GM18909 (cell line): ENCODE results near the gene CBFA2T3.
"Not testable (repeated sequence)": the region's sequence is repeated elsewhere in the genome, so short reads cannot be mapped to it uniquely, and the experiment has no call there.

ENCODE experiments used
- ATAC-seq: cut with Tn5 transposase; IDR thresholded peaks from one replicate; pipeline ENCODE4 v1.9.1; 2021; ENCODE audit warnings: mild to moderate bottlenecking; ENCODE audit not compliant: unreplicated experiment, poor library complexity

Gene CBFA2T3

DNA sequence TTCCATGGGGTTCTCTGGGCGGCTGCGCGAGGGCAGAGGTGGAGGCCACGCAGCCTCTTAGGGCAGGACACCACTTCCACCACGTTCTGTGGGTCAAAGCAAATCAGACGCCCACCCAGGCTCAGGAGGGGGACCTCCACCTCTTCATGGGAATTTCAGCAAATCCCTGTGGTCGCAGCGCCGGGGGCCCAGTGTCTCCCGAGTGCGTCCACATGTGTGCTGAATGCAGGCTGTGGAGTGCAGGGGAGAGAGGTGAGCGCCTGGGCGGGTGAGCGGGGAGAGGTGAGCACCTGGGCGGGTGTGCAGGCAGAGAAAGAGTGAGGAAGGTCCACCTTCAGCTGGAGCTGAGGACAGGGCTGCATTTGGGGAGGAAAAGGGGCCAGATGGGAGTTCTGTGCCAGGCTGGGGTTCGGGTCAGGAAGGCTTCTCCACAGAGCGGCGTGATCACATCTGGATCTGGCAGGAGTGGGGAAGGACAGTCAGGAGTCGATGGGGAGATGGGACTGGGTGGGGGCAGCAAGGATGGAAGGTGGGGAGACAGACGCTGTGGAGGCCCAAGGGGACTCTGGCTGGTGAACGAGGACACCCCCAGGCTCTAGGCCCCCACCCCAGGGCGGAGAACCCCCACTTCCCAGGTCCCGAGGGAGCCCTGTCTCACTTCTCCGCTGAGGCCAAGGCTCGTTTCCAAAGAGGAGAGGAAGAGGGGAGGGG lies 36.8 kb upstream of the CBFA2T3 start:
- no peak for ATAC-seq

DNA sequence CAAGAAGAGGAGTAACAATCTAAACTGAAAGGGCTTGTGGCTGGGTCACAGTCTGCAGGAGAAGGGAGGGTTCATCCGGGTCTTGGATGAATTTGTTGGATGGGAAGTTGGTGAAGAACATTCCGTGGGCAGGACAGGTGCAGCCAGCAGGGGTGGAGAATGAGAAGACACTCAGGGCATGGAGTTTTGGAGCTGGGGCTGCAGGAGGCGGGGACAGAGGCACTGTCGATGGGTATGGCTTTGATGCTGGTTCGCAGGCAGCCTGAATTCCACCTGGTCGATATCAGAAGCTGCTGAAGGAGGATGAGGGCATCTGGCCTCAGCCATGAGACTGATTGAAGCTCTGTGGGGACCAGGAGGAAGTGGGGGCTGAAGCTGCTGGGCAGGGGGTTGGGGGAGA lies 36.1 kb upstream of the CBFA2T3 start:
- ATAC-seq = no peak

DNA sequence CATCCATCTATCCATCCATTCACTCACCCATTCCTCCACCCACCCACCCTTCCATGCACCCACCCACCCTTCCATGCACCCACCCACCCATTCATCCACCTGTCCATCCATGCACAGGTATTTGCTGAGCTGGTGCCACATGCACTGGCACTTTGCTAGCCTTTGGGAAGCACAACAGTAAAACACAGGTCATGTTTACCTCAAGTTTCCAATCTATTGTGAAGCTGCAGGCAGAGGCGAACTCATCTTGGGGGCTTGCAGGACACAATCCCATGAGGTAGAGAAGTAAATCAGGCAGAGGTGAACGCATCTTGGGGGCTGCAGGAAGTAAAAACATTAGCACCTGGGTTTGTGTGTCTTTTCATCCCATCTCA lies 35.6 kb upstream of the CBFA2T3 start:
- ATAC-seq = no peak

DNA sequence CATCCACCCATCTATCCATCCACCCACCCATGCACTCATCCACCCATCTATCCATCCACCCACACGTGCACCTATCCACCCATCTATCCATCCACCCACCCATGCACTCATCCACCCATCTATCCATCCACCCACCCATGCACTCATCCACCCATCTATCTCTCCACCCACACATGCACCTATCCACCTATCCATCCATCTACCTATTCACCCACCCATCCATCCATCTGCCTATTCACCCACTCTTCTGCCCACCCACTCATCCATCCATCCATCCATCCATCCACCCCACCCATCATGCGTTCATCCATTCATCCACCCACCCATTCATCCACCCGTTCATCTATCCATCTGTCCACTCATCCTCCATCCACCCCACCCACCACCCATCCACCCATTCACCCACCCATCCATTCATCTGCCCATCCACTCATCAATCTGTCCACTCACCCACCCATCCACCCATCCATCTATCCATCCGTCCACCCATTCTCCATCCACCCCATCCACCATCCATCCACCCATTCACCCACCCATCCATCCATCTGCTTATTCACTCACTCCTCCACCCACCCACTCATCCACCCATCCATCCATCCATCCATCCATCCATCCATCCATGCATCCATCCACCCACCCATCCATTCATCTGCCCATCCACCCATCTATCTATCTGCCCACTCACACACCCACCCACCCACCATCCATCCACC lies 35.1 kb upstream of the CBFA2T3 start:
- ATAC-seq = no peak

DNA sequence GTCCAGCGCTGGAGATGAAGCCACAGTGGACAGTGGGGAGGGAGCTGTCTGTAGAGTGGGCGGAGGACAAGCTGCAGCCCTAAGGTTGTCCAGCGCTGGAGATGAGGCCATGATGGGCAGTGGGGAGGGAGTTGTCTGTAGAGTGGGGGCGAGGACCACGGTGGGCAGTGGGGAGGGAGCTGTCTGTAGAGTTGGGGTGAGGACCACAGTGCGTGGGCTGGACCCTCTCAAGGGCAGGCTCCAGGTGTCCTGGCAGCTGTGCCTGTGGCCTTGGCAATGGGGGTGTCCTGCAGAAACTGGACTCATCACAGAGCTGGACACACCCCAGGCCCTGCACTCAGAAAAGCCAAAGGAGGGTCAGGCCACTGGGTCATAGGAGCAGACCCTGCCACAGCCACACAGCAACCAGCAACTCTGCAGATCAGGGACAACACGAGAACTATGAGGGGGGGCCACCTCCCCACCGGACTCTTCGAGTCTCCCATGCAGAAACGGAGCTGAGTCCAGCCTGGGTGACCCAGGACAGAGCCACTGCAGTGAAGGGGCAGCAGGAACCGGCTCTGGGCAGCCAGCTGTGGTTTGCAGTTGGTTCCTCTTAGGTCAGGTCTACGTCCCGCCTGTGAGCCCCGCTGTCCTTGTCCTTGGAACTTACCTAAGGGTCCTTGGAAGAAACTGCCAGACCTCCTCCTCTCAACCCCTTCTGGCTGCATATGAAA lies 33.4 kb upstream of the CBFA2T3 start:
- no peak for ATAC-seq

DNA sequence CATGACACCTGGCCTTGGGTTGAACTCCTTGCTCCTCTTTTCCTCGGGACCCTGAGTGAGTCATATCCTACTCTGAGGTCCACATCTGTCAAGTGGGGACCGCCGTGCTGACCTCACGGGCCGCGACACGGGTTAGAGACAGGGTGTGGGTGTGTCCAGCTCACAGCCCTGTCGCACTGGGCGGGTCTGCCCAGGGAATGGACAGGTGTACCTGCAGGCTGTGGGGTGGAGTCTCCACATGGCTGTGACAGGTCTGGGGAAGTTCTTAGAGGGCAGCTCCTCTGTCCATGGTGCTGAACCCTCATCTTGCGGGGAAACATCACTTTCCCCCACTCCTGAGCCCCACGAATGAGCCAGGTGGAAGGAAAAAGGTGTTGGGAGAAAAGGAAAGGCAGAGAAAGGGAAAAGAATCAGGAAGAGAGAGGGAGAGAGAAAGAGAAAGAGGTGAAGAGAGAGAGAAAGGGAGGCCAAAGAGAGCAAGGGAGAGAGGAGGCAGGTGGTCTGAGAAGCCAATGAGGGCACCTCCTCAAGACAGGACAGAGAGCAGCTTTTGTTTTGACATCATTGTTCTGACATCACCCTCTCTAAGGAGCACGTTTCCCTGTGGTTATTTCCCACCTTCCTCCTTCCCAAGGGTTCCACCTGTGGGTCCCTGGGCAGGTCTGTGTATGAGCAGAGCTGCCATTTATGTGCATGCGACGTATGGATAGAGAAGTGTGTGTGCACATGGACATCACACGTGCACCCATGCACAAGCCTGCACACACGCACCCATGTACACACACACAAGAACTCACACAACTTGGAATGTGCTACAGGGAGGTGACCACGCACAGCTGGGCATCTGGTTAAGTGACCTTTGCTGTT lies 32.6 kb upstream of the CBFA2T3 start:
- ATAC-seq = no peak

DNA sequence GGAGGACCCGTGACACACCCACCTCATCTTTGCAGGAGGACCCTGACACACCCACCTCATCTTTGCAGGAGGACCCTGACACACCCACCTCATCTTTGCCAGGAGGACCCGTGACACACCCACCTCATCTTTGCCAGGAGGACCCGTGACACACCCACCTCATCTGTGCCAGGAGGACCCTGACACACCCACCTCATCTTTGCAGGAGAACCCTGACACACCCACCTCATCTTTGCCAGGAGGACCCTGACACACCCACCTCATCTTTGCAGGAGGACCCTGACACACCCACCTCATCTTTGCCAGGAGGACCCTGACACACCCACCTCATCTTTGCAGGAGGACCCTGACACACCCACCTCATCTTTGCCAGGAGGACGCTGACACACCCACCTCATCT lies 31.8 kb upstream of the CBFA2T3 start:
- ATAC-seq = not testable (repeated sequence)

DNA sequence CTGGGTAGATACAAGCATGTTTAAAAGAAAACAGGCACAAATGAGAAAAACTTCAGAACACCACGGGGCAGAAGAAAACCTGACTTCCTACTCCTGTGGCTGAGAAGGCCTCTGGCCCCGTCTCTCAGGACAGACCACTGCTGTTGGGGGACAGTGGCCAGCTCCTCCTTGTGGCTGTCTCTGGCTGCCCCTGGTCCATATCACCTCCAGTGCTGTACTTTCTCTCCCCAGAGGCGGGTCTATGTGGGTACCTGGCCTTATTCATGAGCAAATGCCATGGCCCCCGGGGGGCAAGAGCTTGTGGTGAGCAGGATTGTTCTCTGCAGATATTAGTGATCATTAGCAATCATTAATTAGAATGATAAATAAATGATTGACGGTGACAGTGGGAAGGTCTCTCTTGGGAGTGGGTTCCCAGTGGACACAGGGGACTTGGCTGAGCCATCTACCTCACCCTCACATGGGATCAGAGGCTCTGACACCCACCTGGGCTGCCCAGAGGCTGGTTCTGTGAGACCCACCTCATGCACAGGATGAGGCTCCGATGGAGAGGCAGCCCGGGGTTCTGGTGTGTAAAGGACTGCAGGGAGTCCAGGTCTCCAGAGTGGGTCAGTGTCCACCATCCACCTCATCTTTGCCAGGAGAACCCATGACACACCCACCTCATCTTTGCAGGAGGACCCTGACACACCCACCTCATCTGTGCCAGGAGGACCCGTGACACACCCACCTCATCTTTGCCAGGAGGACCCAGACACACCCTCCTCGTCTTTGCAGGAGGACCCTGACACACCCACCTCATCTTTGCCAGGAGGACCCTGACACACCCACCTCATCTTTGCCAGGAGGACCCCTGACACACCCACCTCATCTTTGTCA lies 30.6 kb upstream of the CBFA2T3 start:
- no peak for ATAC-seq

DNA sequence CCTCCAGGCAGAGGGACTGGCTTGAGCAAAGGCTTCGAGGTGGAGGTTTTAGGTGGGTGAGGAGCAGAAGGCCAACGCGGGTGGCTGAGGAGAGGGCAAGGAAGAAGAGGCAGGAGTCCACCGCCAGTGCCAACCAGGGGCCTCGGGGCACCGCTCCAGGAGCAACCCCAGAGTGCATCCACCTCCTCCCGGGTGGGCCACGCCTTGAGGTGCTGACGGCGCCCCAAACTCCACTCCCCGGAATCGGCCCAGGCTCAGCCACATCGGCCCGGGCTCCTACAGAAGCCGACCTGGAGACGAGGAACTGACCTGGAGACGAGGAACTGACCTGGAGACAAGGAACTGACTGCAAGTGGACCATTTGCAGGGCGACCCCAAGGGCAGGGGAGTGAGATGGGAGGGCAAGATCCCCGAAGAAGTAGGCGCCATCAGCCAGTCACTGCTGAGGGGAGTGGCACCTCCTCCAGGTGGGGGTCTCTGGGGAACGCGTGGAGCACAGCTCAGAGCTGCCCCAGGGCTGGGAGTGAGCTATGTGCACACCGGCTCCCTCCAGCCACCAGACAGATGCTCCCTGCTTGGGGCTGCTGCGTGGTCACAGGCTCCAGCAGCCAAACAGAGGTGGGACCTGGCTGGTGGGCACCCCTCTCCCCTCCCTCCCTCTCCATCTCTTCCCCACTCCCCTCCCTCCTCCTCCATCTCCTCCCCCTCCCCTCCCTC lies 29.2 kb upstream of the CBFA2T3 start:
- ATAC-seq = no peak

DNA sequence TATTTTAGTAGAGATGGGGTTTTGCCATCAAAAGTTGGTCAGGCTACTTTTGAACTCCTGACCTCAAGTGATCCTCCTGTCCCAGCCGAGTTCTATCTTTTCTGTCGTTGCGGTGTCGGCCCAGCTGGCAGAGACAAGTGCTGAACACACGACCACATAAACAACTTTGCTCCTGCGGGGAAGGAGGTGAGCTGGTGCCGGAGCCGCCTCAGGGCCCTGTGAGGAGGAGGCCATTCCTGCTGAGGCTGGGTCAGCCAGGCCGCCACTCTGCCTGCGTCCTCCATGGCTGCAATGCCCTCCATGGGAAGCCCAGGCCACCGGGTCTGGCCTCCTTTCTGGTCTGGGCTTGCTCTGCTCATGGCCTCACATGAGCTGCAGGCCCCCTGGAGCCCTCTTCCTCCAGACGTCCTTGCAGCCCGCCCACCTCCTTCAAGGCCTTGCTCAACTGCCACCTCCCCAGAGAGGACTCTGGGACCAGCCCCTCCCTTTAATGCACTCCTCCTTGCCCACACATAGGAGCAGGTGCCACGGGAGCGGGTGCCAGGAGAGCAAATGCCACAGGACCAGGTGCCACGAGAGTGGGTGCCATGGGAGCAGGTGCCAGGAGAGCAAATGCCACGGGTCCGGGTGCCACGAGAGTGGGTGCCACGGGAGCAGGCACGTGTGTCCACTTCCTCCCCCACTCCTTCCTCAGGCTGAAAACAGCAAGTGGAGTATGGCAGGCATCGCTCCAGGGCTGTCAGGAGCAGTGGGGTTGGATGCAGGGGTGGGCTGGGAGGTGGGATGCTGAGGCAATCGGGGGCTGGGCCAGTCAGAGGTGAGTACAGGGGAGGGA lies 28.4 kb upstream of the CBFA2T3 start:
- ATAC-seq = no peak

DNA sequence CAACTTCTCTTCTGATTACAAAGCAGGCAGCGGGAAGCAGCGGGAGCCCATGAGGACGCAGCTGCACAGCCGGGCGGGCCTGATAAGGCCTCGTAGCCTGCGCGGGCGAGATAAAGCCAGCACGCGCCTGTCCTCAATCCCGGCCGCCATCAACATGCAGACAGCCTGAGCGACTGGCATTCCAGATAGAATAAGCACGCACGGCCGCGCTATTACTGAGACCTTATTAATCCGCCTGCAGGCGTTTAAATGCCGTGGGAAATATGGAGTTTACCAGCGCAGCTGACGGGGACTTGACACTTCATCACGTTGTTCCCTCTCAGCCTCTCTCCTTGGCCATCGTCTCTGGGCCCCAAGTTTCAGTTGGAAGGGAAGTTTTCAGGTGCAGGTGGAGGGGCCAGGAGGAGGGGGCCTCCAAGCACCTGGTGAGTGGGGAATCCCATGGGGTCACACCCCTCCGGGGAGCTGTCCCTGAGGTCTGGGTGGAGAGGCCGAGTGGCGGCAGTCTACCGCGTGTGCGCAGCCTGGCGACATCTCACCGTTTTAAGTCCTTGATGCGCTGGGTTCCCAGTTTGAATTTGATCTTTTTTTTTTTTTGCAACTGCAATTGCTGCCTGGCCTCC lies 27.3 kb upstream of the CBFA2T3 start:
- ATAC-seq = no peak

DNA sequence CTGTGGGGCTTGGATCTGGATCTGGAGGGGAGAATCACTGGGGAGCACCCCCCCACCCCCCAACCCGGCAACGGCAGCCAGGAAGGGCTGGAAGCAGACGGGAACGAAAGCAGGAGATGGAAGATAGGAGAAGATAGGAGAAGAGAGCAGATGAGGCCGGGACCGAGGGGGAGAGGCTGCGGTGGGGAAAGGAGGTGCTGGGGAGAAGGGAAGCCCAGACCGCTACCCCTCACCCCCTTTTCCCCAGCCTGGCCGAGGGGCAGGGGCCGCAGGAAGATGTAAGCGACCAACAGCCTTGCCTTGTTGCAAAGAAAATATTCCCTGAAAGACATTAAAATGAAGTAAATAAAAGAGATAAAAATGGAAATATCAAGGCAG lies 26.8 kb upstream of the CBFA2T3 start:
- ATAC-seq = no peak

DNA sequence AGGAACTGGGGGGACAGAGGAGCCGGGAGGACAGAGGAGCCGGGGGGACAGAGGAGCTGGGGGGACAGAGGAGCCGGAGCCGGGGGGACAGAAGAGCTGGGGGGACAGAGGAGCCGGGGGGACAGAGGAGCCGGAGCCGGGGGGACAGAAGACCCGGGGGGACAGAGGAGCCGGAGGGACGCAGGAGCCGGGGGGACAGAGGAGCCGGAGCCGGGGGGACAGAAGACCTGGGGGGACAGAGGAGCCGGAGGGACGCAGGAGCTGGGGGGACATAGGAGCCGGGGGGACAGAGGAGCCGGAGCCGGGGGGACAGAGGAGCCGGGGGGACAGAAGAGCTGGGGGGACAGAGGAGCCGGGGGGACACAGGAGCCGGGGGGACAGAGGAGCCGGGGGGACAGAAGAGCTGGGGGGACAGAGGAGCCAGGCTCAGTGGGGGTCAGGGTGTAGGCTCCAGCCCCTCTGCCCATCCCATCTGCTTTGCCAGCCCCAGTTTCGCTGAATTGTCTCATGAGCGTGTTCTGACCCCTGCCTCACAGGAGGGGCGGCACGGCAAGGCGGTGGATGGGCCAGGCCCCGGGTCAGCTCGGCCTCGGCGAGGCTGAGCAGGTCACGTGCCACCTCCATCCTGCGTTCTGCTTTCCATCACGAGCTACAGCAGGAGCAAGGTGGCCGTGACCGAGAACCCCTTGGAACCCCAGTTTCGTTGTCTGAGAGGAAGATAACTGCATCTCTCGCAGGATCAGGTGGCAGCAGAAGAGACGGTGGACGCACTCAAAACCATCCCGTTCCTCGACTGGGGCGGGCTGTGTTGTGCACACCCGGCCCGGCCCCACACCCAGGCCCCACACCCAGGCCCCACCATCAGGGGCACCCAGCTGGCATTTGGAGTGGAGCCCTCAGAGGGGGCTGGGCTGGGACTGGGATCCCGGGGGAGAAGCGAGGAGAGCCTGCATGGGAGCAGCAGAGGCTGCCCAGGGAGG lies 26.1 kb upstream of the CBFA2T3 start:
- no peak for ATAC-seq

DNA sequence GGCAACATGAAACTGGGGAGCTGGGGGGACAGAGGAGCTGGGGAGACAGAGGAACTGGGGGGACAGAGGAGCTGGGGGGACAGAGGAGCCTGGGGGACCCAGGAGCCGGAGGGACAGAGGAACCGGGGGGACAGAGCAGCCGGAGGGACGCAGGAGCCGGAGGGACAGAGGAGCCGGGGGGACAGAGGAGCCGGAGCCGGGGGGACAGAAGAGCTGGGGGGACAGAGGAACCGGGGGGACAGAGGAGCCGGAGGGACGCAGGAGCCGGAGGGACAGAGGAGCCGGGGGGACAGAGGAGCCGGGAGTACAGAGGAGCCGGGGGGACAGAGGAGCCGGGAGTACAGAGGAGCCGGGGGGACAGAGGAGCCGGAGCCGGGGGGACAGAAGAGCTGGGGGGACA lies 25.1 kb upstream of the CBFA2T3 start:
- not testable (repeated sequence) for ATAC-seq

DNA sequence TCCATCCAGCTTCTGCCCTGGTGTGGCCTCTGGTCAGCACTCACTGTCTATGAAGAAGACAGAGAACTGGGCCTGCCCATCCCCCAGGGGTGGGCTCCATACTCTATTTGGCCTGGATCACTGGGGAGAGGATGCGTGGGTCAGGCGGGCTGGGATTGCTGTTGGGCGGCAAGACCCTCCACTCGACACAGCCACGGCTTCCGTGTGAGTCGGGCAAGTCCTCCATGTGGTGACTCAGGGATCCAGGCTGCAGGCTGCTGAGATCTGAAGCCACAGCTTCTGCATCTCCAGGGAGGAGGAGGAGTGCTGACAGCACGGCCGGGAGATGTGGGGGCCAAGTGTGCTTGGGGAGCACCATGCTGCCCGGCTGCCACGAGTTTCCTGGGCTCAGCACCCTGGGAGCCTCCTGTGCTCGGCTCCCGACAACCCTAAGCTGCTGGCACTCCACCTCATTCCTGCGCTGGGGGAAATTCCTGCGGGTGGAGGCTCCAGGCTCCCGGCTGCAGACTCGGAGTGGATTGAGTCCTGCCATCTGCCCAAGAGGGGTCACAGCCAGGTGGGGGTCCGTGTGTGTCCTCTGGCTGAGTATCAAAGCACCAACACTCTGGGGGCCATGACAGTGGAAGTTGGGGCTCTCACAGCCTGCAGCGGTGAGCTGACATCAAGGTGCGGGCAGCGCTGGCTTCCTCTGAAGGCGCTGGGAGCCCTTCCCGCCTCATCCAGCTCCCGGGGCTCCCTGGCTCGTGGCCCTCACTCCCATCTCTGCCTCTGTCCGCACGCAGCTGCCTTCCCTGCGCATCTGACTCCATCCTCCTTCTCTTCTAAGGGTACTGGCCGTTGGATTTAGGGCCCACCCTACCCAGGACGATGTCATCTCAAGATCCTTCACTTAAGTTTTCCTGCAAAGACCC lies 24.4 kb upstream of the CBFA2T3 start:
- no peak for ATAC-seq
